HL-60/S4 treated with retinoic acid at 250 ng/mL for 4 days and 3 days (cell line): ENCODE results near the gene VWC2L.

ENCODE experiments used
- in situ Hi-C: fragments of 300-500 bp; cut with MboI; formaldehyde crosslinking; loops from 2 replicates; pipeline ENCODE4 v1.7.0; 2022; ENCODE audit warnings: low sequenced_read_pairs

The VWC2L gene

GRCh38 chr2:214533541-214533940, 122.7 kb downstream of the VWC2L start:
- in situ Hi-C loops = no loop called here

- in situ Hi-C loops = no loop called here
Measured at GRCh38 chr2:214536625-214537024, 125.8 kb downstream of the VWC2L start.

- in situ Hi-C loops = no loop called here
Measured at GRCh38 chr2:214537929-214538328, 127.1 kb downstream of the VWC2L start.

GRCh38 chr2:214542295-214542694, 131.4 kb downstream of the VWC2L start:
- in situ Hi-C loops = no loop called here

- in situ Hi-C loops = no loop called here
Measured at GRCh38 chr2:214542866-214543265, 132.0 kb downstream of the VWC2L start.

GRCh38 chr2:214543386-214543955, 132.6 kb downstream of the VWC2L start:
- in situ Hi-C loops = no loop called here

- in situ Hi-C loops = no loop called here
Measured at GRCh38 chr2:214545898-214546542, 135.2 kb downstream of the VWC2L start.

- in situ Hi-C loops = no loop called here
Measured at GRCh38 chr2:214547931-214548330, 137.1 kb downstream of the VWC2L start.

GRCh38 chr2:214549946-214550345, 139.1 kb downstream of the VWC2L start:
- in situ Hi-C loops = no loop called here

- in situ Hi-C loops = no loop called here
Measured at GRCh38 chr2:214550786-214551185, 139.9 kb downstream of the VWC2L start.

- in situ Hi-C loops = no loop called here
Measured at GRCh38 chr2:214557884-214558283, 147.0 kb downstream of the VWC2L start.

- in situ Hi-C loops = no loop called here
Measured at GRCh38 chr2:214558341-214558740, 147.5 kb downstream of the VWC2L start.

GRCh38 chr2:214560176-214560575, 149.3 kb downstream of the VWC2L start:
- in situ Hi-C loops = no loop called here

- in situ Hi-C loops = no loop called here
Measured at GRCh38 chr2:214560618-214561190, 149.8 kb downstream of the VWC2L start.

- in situ Hi-C loops = no loop called here
Measured at GRCh38 chr2:214565246-214565645, 154.4 kb downstream of the VWC2L start.

- in situ Hi-C loops = no loop called here
Measured at GRCh38 chr2:214566457-214566856, 155.6 kb downstream of the VWC2L start.

- in situ Hi-C loops = no loop called here
Measured at GRCh38 chr2:214569419-214570035, 158.7 kb downstream of the VWC2L start.

GRCh38 chr2:214574084-214574781, 163.4 kb downstream of the VWC2L start:
- in situ Hi-C loops = no loop called here

GRCh38 chr2:214575030-214575429, 164.2 kb downstream of the VWC2L start:
- in situ Hi-C loops = no loop called here

GRCh38 chr2:214575465-214575864, 164.6 kb downstream of the VWC2L start:
- in situ Hi-C loops = no loop called here

GRCh38 chr2:214577769-214578168, 166.9 kb downstream of the VWC2L start:
- in situ Hi-C loops = no loop called here
